H9 (cell line): ENCODE measurements around the gene PGGHG. TPM values are rescaled to one million over a fixed set of nuclear protein-coding genes. Genes with fewer than 3 reads are reported as not detected.

ENCODE experiments used
- DNase-seq: peaks from one replicate; pipeline ENCODE4 v3.0.0-alpha.2; 2017
- H2AFZ ChIP-seq: one replicate; pipeline ENCODE4 v1.6.1; 2013; ENCODE audit warnings: mild to moderate bottlenecking, low read length, control low read depth, moderate library complexity
- H2AK5ac ChIP-seq: 2 replicates; pipeline ENCODE4 v1.6.1; 2013; ENCODE audit warnings: low read length, control low read depth, mixed read lengths; ENCODE audit not compliant: insufficient read length
- H2BK120ac ChIP-seq: one replicate; pipeline ENCODE4 v1.6.1; 2013; ENCODE audit warnings: low read depth, mild to moderate bottlenecking, low read length, control low read depth, inconsistent platforms; ENCODE audit not compliant: poor library complexity, severe bottlenecking
- H2BK12ac ChIP-seq: 2 replicates; pipeline ENCODE4 v1.6.1; 2013; ENCODE audit warnings: low read length, control low read depth, mixed read lengths, low read depth; ENCODE audit not compliant: insufficient read length
- H2BK15ac ChIP-seq: 2 replicates; pipeline ENCODE4 v1.6.1; 2013; ENCODE audit warnings: low read depth, low read length, control low read depth
- H2BK20ac ChIP-seq: one replicate; pipeline ENCODE4 v1.6.1; 2013; ENCODE audit warnings: low read depth, mild to moderate bottlenecking, low read length, control low read depth, inconsistent platforms; ENCODE audit not compliant: poor library complexity, severe bottlenecking
- H2BK5ac ChIP-seq: 2 replicates; pipeline ENCODE4 v1.6.1; 2013; ENCODE audit warnings: low read length, control low read depth, mixed read lengths; ENCODE audit not compliant: insufficient read length
- H3K14ac ChIP-seq: 2 replicates; pipeline ENCODE4 v1.6.1; 2013; ENCODE audit warnings: low read length, control low read depth; ENCODE audit not compliant: insufficient read depth
- H3K18ac ChIP-seq: 2 replicates; pipeline ENCODE4 v1.6.1; 2013; ENCODE audit warnings: low read depth, mild to moderate bottlenecking, mixed read lengths, low read length, control low read depth; ENCODE audit not compliant: insufficient read length
- H3K23ac ChIP-seq: 2 replicates; pipeline ENCODE4 v1.6.1; 2013; ENCODE audit warnings: low read length, control low read depth, mixed read lengths, low read depth; ENCODE audit not compliant: insufficient read length
- H3K23me2 ChIP-seq: 2 replicates; pipeline ENCODE4 v1.6.1; 2013; ENCODE audit warnings: low read depth, mild to moderate bottlenecking, mixed read lengths, low read length, control low read depth; ENCODE audit not compliant: insufficient read length, poor library complexity, severe bottlenecking
- H3K27ac ChIP-seq: 2 replicates; pipeline ENCODE4 v1.5.1; 2013; ENCODE audit warnings: low read length, control low read depth, mixed read lengths, low read depth; ENCODE audit not compliant: insufficient read length
- H3K27me3 ChIP-seq: 2 replicates; pipeline ENCODE4 v1.6.1; 2013; ENCODE audit warnings: low read length, control low read depth, inconsistent platforms; ENCODE audit not compliant: insufficient read depth
- H3K4ac ChIP-seq: 2 replicates; pipeline ENCODE4 v1.6.1; 2013; ENCODE audit warnings: low read depth, mild to moderate bottlenecking, control low read depth, inconsistent platforms, low read length, moderate library complexity
- H3K4me1 ChIP-seq: 2 replicates; pipeline ENCODE4 v1.6.1; 2013; ENCODE audit warnings: low read length, control low read depth, inconsistent platforms; ENCODE audit not compliant: insufficient read depth
- H3K4me2 ChIP-seq: 2 replicates; pipeline ENCODE4 v1.6.1; 2013; ENCODE audit warnings: low read length, control low read depth, mixed read lengths; ENCODE audit not compliant: insufficient read length, insufficient read depth
- H3K56ac ChIP-seq: 2 replicates; pipeline ENCODE4 v1.6.1; 2013; ENCODE audit warnings: low read depth, mild to moderate bottlenecking, mixed read lengths, low read length, control low read depth; ENCODE audit not compliant: insufficient read length
- H3K79me1 ChIP-seq: 2 replicates; pipeline ENCODE4 v1.6.1; 2013; ENCODE audit warnings: low read depth, mild to moderate bottlenecking, moderate library complexity, low read length, control low read depth, inconsistent platforms; ENCODE audit not compliant: insufficient read depth, poor library complexity, severe bottlenecking
- H3K79me2 ChIP-seq: 2 replicates; pipeline ENCODE4 v1.6.1; 2013; ENCODE audit warnings: low read length, control low read depth, inconsistent platforms; ENCODE audit not compliant: insufficient read depth
- H3K9ac ChIP-seq: 2 replicates; pipeline ENCODE4 v1.6.1; 2013; ENCODE audit warnings: low read length, control low read depth, mixed read lengths; ENCODE audit not compliant: insufficient read length; ENCODE audit errors: extremely low read depth
- H3K9me3 ChIP-seq: one replicate; pipeline ENCODE4 v1.6.1; 2013; ENCODE audit warnings: low read depth, low read length, inconsistent platforms; ENCODE audit not compliant: control insufficient read depth
- H3T11ph ChIP-seq: one replicate; pipeline ENCODE4 v1.6.1; 2013; ENCODE audit warnings: mild to moderate bottlenecking, low read length, control low read depth, inconsistent platforms
- H4K20me1 ChIP-seq: one replicate; pipeline ENCODE4 v1.6.1; 2013; ENCODE audit not compliant: control insufficient read depth, insufficient read length, insufficient read depth
- H4K5ac ChIP-seq: 2 replicates; pipeline ENCODE4 v1.6.1; 2013; ENCODE audit warnings: low read depth, mild to moderate bottlenecking, mixed read lengths, low read length, control low read depth; ENCODE audit not compliant: insufficient read length
- H4K8ac ChIP-seq: replicated peaks from 2 replicates; pipeline ENCODE4 v1.6.1; 2013; ENCODE audit warnings: low read length, control low read depth, mixed read lengths, low read depth; ENCODE audit not compliant: insufficient read length
- H4K91ac ChIP-seq: 2 replicates; pipeline ENCODE4 v1.6.1; 2013; ENCODE audit warnings: low read depth, mild to moderate bottlenecking, moderate library complexity, mixed read lengths, low read length, control low read depth; ENCODE audit not compliant: insufficient read length
- H3K27ac Mint-ChIP-seq, 3 experiments: 2 replicates in 2 of 3; 3 replicates in 1 of 3; pipeline ENCODE4 v1.8.0; 2020 to 2021; ENCODE audit warnings: mixed read lengths in 3 of 3, mild to moderate bottlenecking in 1 of 3, moderate library complexity in 1 of 3
- H3K27me3 Mint-ChIP-seq: 2 replicates; pipeline ENCODE4 v1.8.0; 2021; ENCODE audit warnings: low read depth, mild to moderate bottlenecking, moderate library complexity, mixed read lengths
- H3K36me3 Mint-ChIP-seq, 3 experiments: 2 replicates in 2 of 3; 3 replicates in 1 of 3; pipeline ENCODE4 v1.8.0; 2020 to 2021; ENCODE audit warnings: low read depth in 3 of 3, mixed read lengths in 3 of 3; ENCODE audit not compliant: insufficient read depth in 1 of 3
- H3K4me1 Mint-ChIP-seq, 2 experiments: 2 replicates each; pipeline ENCODE4 v1.8.0; 2020; ENCODE audit warnings: mixed read lengths in 2 of 2
- H3K4me3 Mint-ChIP-seq, 2 experiments: 2 replicates in 1 of 2; 3 replicates in 1 of 2; pipeline ENCODE4 v1.8.0; 2020 to 2021; ENCODE audit warnings: mild to moderate bottlenecking in 2 of 2, mixed read lengths in 2 of 2, moderate library complexity in 1 of 2
- H3K9me3 Mint-ChIP-seq, 2 experiments: 2 replicates in 1 of 2; 3 replicates in 1 of 2; pipeline ENCODE4 v1.8.0; 2020; ENCODE audit warnings: mild to moderate bottlenecking in 2 of 2, mixed read lengths in 2 of 2, moderate library complexity in 1 of 2
- WGBS: extraction: QIAGEN DNeasy Blood & Tissue Kit; methylation state at CpG from one replicate; pipeline ENCODE4 v1.1.7; 2013; ENCODE audit warnings: missing lambda C conversion rate, low lambda C conversion rate, mixed read lengths; ENCODE audit not compliant: insufficient read length; ENCODE audit errors: extremely low coverage; 5-methylcytosine and 5-hydroxymethylcytosine counted together
- total RNA-seq: library from RNA; stranded (reverse); gene quantifications from 2 replicates; pipeline ENCODE4 v1.2.1, GENCODE V29; 2021
- TF ChIP-seq, protein P1 (sequence below): fragments of 200-600 bp; sonication (generic); conservative IDR thresholded peaks from 3 replicates; pipeline ENCODE4 v1.8.0; 2021; ENCODE audit warnings: antibody characterized with exemption, mild to moderate bottlenecking

PGGHG gene
- total RNA-seq, 1 experiment from 2014 or later = 58.3 TPM

DNA sequence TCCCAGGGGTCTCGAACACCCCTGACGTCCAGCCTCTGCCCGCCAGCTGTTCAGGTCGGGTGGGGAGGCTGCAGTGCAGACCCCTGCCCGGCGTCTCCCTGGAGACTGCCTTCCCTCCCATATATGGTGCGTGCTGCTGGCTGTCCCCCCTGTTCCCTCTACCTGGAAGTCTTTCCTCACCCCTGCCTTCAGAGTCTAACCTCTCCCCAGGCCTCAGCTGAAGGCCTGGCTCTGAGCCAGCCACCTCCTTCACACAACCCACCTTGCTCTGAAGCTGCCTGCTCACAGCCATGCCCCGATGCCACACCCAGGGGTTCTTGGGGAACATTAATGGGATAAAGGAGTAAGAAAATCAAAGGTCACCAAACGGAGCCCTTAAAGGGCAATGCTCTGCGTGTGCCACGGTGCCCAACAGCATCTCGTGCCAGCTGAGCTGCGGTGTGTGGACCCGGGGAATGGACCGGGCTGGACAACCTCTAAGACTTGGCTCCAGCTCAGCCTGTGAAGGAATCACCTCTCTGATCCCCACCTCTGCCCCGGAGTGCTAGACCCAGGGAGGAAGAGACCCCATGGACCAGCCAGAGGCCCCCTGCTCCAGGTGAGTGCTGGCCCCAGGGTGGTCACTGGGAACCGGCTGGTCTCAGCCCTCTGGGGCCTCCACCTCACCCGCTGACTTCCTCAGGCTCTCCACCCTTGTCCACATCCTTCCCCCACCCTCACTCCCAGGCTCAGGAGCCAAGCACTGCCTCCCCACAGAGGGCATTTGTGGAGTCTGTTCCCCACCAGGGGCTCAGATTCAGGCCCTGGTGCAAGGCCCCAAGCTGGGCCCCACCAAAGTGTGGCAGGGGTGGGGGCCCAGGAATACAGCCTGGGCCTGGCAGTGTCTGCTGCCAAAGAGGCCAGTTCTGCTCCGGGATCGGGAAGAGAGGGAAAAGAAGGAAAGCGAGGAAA lies 10.7 kb upstream of the PGGHG start, which contains the start of gene NLRP6:
TSS of gene NLRP6 (plus strand) at position 407 of the 951 bp plus-strand sequence. CDS start at position 570, 163 bp downstream.
- Histone ChIP-seq H2BK12ac (no peak within 1 kb of the TSS), H3K23me2 (no peaks in the 10 kb centered on the region), H3K79me1 (no peaks in the 10 kb centered on the region), H3K4me1 (no peaks in the 10 kb centered on the region), H3K18ac (no peak within 1 kb of the TSS), H2BK20ac (no peak within 1 kb of the TSS), H3K4me2 (no peak within 1 kb of the TSS), H2AFZ (no peak within 1 kb of the TSS), H3K14ac (no peak within 1 kb of the TSS), H2BK15ac (no peak within 1 kb of the TSS), H3K27me3 (no peaks in the 10 kb centered on the region), H4K91ac (no peak within 1 kb of the TSS), H3K4ac (no peak within 1 kb of the TSS), H3K23ac (no peak within 1 kb of the TSS), H3K9ac (no peak within 1 kb of the TSS), H3K79me2 (no peaks in the 10 kb centered on the region), H2BK5ac (no peak within 1 kb of the TSS), H3K9me3 (no peaks in the 10 kb centered on the region), H3K27ac (no peak within 1 kb of the TSS), H4K8ac (no peak within 1 kb of the TSS), H3K56ac (no peak within 1 kb of the TSS), H2BK120ac (no peak within 1 kb of the TSS), H2AK5ac (no peak within 1 kb of the TSS), H4K20me1 (no peaks in the 10 kb centered on the region), H3T11ph (no peak within 1 kb of the TSS), H4K5ac (no peak within 1 kb of the TSS)
- peaks cover 2 to 3% of the 10 kb centered on the region in 2 experiments; a peak in 1 of 5 replicates for H3K9me3 Mint-ChIP-seq
- DNase-seq = no peak
- TF ChIP-seq, protein P1, sequence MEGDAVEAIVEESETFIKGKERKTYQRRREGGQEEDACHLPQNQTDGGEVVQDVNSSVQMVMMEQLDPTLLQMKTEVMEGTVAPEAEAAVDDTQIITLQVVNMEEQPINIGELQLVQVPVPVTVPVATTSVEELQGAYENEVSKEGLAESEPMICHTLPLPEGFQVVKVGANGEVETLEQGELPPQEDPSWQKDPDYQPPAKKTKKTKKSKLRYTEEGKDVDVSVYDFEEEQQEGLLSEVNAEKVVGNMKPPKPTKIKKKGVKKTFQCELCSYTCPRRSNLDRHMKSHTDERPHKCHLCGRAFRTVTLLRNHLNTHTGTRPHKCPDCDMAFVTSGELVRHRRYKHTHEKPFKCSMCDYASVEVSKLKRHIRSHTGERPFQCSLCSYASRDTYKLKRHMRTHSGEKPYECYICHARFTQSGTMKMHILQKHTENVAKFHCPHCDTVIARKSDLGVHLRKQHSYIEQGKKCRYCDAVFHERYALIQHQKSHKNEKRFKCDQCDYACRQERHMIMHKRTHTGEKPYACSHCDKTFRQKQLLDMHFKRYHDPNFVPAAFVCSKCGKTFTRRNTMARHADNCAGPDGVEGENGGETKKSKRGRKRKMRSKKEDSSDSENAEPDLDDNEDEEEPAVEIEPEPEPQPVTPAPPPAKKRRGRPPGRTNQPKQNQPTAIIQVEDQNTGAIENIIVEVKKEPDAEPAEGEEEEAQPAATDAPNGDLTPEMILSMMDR = no peak
- no peaks in the 10 kb centered on the region for H3K36me3 Mint-ChIP-seq
- peaks cover 25 to 35% of the 10 kb centered on the region in 2 experiments for H3K4me1 Mint-ChIP-seq
- peak within 1 kb of the TSS in 2 of 3 experiments; percentile 72 to 89; a peak in 5 of 7 replicates for H3K27ac Mint-ChIP-seq
- peak within 1 kb of the TSS in 1 of 2 experiments; percentile 33; a peak in 1 of 5 replicates for H3K4me3 Mint-ChIP-seq
- H3K27me3 Mint-ChIP-seq = no peaks in the 10 kb centered on the region; the same call in 1 of the 2 replicates
- no CpG with 5 or more reads among the region's 21 CpGs for WGBS
